ENCODE measurements around the gene SCFD2.
"Not testable (repeated sequence)": the region's sequence is repeated elsewhere in the genome, so short reads cannot be mapped to it uniquely, and the experiment has no call there.

SCFD2 gene

GRCh38 chr4:53346392-53346791 is 19.5 kb downstream of the SCFD2 start:
- DNase-seq (ENCODE audit: low read depth): not testable (repeated sequence)

- not testable (repeated sequence) for DNase-seq (ENCODE audit: low read depth)
These were observed 25.7 kb downstream of the SCFD2 start for GRCh38 chr4:53340145-53340544.

- peak; percentile 2 for DNase-seq (ENCODE audit: low read depth)
These were observed 30.9 kb downstream of the SCFD2 start for GRCh38 chr4:53334916-53335315.

- DNase-seq (ENCODE audit: low read depth): no peak
These were observed 39.3 kb downstream of the SCFD2 start for GRCh38 chr4:53326535-53326934.

GRCh38 chr4:53322696-53323095 is 43.2 kb downstream of the SCFD2 start:
- DNase-seq (ENCODE audit: low read depth): no peak

- no peak for DNase-seq (ENCODE audit: low read depth)
These were observed 43.9 kb downstream of the SCFD2 start for GRCh38 chr4:53321984-53322289.

- peak; percentile 80 for DNase-seq (ENCODE audit: low read depth)
These were observed 44.5 kb downstream of the SCFD2 start for GRCh38 chr4:53321151-53321983.

- peak; percentile 27 for DNase-seq (ENCODE audit: low read depth)
These were observed 50.6 kb downstream of the SCFD2 start for GRCh38 chr4:53315300-53315699.

- no peak for DNase-seq (ENCODE audit: low read depth)
These were observed 51.6 kb downstream of the SCFD2 start for GRCh38 chr4:53314252-53314651.

- DNase-seq (ENCODE audit: low read depth): peak; percentile 43
These were observed 52.4 kb downstream of the SCFD2 start for GRCh38 chr4:53313510-53313909.

- no peak for DNase-seq (ENCODE audit: low read depth)
These were observed 56.4 kb downstream of the SCFD2 start for GRCh38 chr4:53309321-53310040.

- no peak for DNase-seq (ENCODE audit: low read depth)
These were observed 57.8 kb downstream of the SCFD2 start for GRCh38 chr4:53307819-53308780.

GRCh38 chr4:53307210-53307609 is 58.7 kb downstream of the SCFD2 start:
- DNase-seq (ENCODE audit: low read depth): no peak

- no peak for DNase-seq (ENCODE audit: low read depth)
These were observed 59.1 kb downstream of the SCFD2 start for GRCh38 chr4:53306729-53307128.

- not testable (repeated sequence) for DNase-seq (ENCODE audit: low read depth)
These were observed 73.7 kb downstream of the SCFD2 start for GRCh38 chr4:53292209-53292608.

- DNase-seq (ENCODE audit: low read depth): peak; percentile 1
These were observed 84.4 kb downstream of the SCFD2 start for GRCh38 chr4:53281438-53281837.

GRCh38 chr4:53280846-53281245 is 85.0 kb downstream of the SCFD2 start:
- DNase-seq (ENCODE audit: low read depth): no peak

GRCh38 chr4:53274609-53275268 is 91.1 kb downstream of the SCFD2 start:
- DNase-seq (ENCODE audit: low read depth): no peak

- DNase-seq (ENCODE audit: low read depth): peak; percentile 58
These were observed 92.1 kb downstream of the SCFD2 start for GRCh38 chr4:53273726-53274125.

GRCh38 chr4:53267026-53267425 is 98.8 kb downstream of the SCFD2 start:
- DNase-seq (ENCODE audit: low read depth): peak; percentile 29

GRCh38 chr4:53255986-53256385 is 109.9 kb downstream of the SCFD2 start:
- DNase-seq (ENCODE audit: low read depth): not testable (repeated sequence)

GRCh38 chr4:53240573-53240972 is 125.3 kb downstream of the SCFD2 start:
- no peak for DNase-seq (ENCODE audit: low read depth)
